ENCODE results near the gene ABHD16B. TPM values are rescaled to one million over a fixed set of nuclear protein-coding genes. Genes with fewer than 3 reads are reported as not detected.

Gene ABHD16B
- total RNA-seq, 4 donors from 2014 or later: not detected

GRCh38 chr20:63855363-63856097 is 5.8 kb upstream of the ABHD16B start:
- TF ChIP-seq EP300 (IDR thresholded peaks at IDR 0.05) (no peak), POLR2AphosphoS5 (IDR thresholded peaks at IDR 0.05) (no peak), POLR2A (IDR thresholded peaks at IDR 0.05) (no peak), CTCF (IDR thresholded peaks at IDR 0.05) (no peak)
- peak overlapping the region in 3 of 4 donors; percentile 74 to 78 (median 74) for H3K27ac ChIP-seq
- peaks cover 61% of the 10 kb centered on the region for H3K27me3 ChIP-seq
- no peak for ATAC-seq
- peak overlapping the region in 1 of 2 donors; percentile 29 for H3K4me3 ChIP-seq
- no peaks in the 10 kb centered on the region for H3K36me3 ChIP-seq
- peaks cover 0 to 59% (median 32%) of the 10 kb centered on the region in 3 donors for H3K4me1 ChIP-seq
- 47 to 60% methylated on average over 1 to 3 of the region's 36 CpGs for WGBS, 2 donors (ENCODE audit: low coverage in 1 of 2)
- no peaks in the 10 kb centered on the region for H3K9me3 ChIP-seq

GRCh38 chr20:63856098-63856511 is 5.2 kb upstream of the ABHD16B start:
- WGBS, 2 donors (ENCODE audit: low coverage in 1 of 2): 100% methylated on average over 1 of the region's 22 CpGs; no CpG with 5 or more reads in 1 of the 2 donors
- TF ChIP-seq POLR2A (IDR thresholded peaks at IDR 0.05): no peak
- TF ChIP-seq EP300 (IDR thresholded peaks at IDR 0.05): no peak
- TF ChIP-seq CTCF (IDR thresholded peaks at IDR 0.05): no peak
- TF ChIP-seq POLR2AphosphoS5 (IDR thresholded peaks at IDR 0.05): no peak
- Histone ChIP-seq H3K4me3 (no peak overlapping the region), H3K27ac (peak overlapping the region in 1 of 4 donors; percentile 74), H3K9me3 (no peaks in the 10 kb centered on the region), H3K4me1 (peaks cover 0 to 59% (median 32%) of the 10 kb centered on the region in 3 donors), H3K27me3 (peaks cover 61% of the 10 kb centered on the region), H3K36me3 (peaks cover 0 to 3% of the 10 kb centered on the region in 2 donors)
- ATAC-seq: no peak

GRCh38 chr20:63857764-63858392 is 3.4 kb upstream of the ABHD16B start:
- Histone ChIP-seq H3K36me3 (peaks cover 0 to 20% of the 10 kb centered on the region in 2 donors), H3K4me1 (peaks cover 0 to 65% (median 32%) of the 10 kb centered on the region in 3 donors), H3K9me3 (no peaks in the 10 kb centered on the region), H3K4me3 (no peak overlapping the region), H3K27me3 (peaks cover 53% of the 10 kb centered on the region), H3K27ac (peak overlapping the region in 3 of 4 donors; percentile 55 to 68 (median 59))
- no peak for TF ChIP-seq CTCF (IDR thresholded peaks at IDR 0.05)
- TF ChIP-seq EP300 (IDR thresholded peaks at IDR 0.05): no peak
- no peak for TF ChIP-seq POLR2AphosphoS5 (IDR thresholded peaks at IDR 0.05)
- ATAC-seq: no peak
- 19 to 33% methylated on average over 4 to 8 of the region's 14 CpGs for WGBS, 2 donors (ENCODE audit: low coverage in 1 of 2)

GRCh38 chr20:63858393-63859165 is 2.7 kb upstream of the ABHD16B start:
- no peaks in the 10 kb centered on the region for H3K9me3 ChIP-seq
- no CpG with 5 or more reads among the region's 12 CpGs for WGBS, 2 donors (ENCODE audit: low coverage in 1 of 2)
- no peak overlapping the region for H3K4me3 ChIP-seq
- peaks cover 0 to 72% (median 36%) of the 10 kb centered on the region in 3 donors for H3K4me1 ChIP-seq
- peak overlapping the region in 3 of 4 donors; percentile 55 to 68 (median 59) for H3K27ac ChIP-seq
- peak; percentile 20 for ATAC-seq
- no peak for TF ChIP-seq POLR2AphosphoS5 (IDR thresholded peaks at IDR 0.05)
- peaks cover 0 to 21% of the 10 kb centered on the region in 2 donors for H3K36me3 ChIP-seq
- H3K27me3 ChIP-seq: peaks cover 46% of the 10 kb centered on the region

- no peaks in the 10 kb centered on the region for H3K9me3 ChIP-seq
- TF ChIP-seq EP300 (IDR thresholded peaks at IDR 0.05): no peak
- TF ChIP-seq CTCF (IDR thresholded peaks at IDR 0.05): peak in 1 of 4 experiments; percentile 32
- ATAC-seq: no peak
- WGBS, 2 donors (ENCODE audit: low coverage in 1 of 2): 100% methylated on average over 1 of the region's 7 CpGs; no CpG with 5 or more reads in 1 of the 2 donors
- peak overlapping the region in 3 of 4 donors; percentile 55 to 68 (median 59) for H3K27ac ChIP-seq
- H3K36me3 ChIP-seq: peaks cover 0 to 21% of the 10 kb centered on the region in 2 donors
- H3K27me3 ChIP-seq: peaks cover 39% of the 10 kb centered on the region
- peaks cover 0 to 71% (median 34%) of the 10 kb centered on the region in 3 donors for H3K4me1 ChIP-seq
- no peak overlapping the region for H3K4me3 ChIP-seq
Measured at GRCh38 chr20:63859166-63859699, 2.1 kb upstream of the ABHD16B start.
